ENCODE results near the gene VPS13D. TPM values are rescaled to one million over a fixed set of nuclear protein-coding genes. Genes with fewer than 3 reads are reported as not detected.

VPS13D gene
- total RNA-seq, 2 donors from 2014 or later = 54.0 to 63.3 TPM

DNA sequence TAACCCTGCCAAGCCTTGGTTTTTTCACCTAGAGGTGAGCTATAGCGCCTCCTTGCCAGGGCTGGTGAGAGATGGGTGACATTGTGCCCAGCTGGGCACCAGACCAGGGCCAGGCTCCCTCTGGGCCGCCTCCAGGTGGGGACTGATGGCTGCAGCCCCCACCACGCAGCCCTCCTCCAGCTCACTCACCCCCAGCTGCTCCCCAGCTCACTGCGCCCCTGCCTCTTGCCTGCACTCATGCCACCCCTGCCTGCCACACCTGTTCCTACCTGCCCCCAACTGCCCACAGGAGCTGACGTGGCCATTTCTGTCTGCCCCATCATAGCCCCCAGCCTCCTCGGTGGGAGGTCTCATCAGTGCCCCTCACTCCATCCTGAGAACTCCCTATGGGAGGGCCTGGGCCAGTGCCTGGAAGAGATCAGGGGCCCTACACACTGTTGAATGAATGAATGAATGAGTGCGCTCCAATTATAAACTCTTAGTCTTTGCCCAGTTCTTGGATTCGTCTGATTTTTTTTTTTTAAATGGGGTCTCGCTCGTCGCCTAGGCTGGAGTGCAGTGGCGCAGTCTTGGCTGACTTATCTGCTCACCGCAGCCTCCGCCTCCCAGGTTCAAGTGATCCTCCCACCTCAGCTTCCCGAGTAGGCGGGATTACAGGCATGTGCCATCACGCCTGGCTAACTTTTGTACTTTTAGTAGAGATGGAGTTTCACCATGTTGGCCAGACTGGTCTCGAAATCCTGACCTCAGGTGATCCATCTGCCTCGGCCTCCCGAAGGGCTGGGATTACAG, 26.4 kb upstream of the VPS13D start:
- ATAC-seq (no peak), DNase-seq (no peak)
- H3K4me1 ChIP-seq = no peaks in the 10 kb centered on the region
- TF ChIP-seq POLR2A (IDR thresholded peaks at IDR 0.05) = no peak
- TF ChIP-seq, protein P1, sequence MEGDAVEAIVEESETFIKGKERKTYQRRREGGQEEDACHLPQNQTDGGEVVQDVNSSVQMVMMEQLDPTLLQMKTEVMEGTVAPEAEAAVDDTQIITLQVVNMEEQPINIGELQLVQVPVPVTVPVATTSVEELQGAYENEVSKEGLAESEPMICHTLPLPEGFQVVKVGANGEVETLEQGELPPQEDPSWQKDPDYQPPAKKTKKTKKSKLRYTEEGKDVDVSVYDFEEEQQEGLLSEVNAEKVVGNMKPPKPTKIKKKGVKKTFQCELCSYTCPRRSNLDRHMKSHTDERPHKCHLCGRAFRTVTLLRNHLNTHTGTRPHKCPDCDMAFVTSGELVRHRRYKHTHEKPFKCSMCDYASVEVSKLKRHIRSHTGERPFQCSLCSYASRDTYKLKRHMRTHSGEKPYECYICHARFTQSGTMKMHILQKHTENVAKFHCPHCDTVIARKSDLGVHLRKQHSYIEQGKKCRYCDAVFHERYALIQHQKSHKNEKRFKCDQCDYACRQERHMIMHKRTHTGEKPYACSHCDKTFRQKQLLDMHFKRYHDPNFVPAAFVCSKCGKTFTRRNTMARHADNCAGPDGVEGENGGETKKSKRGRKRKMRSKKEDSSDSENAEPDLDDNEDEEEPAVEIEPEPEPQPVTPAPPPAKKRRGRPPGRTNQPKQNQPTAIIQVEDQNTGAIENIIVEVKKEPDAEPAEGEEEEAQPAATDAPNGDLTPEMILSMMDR (IDR thresholded peaks at IDR 0.05) = no peak
- H3K4me3 ChIP-seq = no peak overlapping the region
- H3K9me3 ChIP-seq = no peaks in the 10 kb centered on the region
- intact Hi-C loops (cut with DNase I) = loop anchor here (2.0 kb wide), 1 partner anchor 81 kb away; no protein-coding TSS in a partner anchor
- no peaks in the 10 kb centered on the region for H3K36me3 ChIP-seq (replicated peaks in 1 of 2; ENCODE audit: insufficient read depth in 1 of 2, low read depth in 2 of 2)
- H3K27me3 ChIP-seq = no peaks in the 10 kb centered on the region
- H3K27ac ChIP-seq = no peak overlapping the region
- WGBS, 2 donors = 82 to 83% methylated on average over 16 to 20 of the region's 20 CpGs

DNA sequence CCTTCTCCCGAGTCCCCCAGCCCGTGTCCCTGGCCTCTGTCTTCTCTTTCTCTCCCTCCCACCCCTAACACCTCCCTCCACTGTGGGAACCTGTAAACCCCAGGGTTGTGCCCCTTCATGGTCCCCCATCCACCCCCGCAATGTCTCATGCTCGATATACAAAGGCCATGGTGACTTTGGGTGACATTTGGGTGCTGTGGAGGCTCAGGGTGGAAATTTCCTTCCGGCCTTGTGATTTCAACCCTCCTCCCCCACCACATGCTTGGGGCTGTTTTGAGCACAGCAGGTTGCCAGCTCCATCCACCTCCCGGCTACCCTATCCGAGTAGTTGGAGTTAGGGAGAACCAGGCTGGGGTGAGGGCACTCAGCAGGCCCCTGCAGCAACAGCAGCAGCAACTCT, 25.7 kb upstream of the VPS13D start:
- 79 to 81% methylated on average over 7 of the region's 7 CpGs for WGBS, 2 donors
- no peak for ATAC-seq

DNA sequence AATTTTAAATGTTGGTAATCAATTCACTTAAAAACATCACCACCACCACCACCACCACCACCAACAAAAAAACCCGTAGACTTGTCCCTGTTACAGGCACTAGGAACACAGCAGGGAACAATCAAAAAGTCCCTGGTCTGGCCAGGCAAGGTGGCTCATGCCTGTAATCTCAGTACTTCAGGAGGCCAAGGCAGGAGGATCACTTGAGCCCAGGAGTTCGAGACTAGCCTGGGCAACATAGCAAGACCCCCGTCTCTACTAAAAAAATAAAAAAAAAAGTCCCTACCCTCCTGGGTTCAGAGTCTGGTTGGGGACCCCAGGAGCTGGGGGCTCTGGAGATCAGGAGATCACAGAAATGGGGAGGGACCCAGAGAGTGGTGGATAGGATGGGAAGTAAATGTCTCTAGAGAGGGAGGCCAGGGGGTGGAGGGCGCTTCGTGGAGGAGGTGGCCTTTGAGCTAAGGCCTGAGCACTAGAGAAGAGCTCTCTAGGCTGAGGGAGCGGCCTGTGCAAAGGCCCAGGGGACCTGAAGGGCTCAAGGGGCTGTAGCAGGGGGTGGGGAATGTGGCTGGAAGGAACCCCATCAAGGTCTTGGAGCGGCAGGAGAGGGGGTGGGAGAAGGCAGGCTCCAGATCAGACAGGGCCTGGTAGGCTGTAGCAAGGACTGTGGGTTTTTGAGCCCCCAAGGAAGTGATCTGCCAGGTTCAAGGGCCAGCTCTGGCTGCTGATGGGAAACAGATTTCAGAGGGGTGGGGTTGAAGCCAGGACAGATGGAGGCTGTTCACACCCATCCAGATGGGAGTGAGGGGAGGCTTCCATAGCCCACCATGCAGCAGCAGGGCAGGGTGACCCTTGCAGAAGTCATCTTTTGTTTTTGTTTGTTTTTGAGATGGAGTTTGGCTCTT, 24.8 kb upstream of the VPS13D start:
- no peak for ATAC-seq
- DNase-seq = no peak
- no peak for TF ChIP-seq POLR2A (IDR thresholded peaks at IDR 0.05)
- TF ChIP-seq, protein P1 (IDR thresholded peaks at IDR 0.05) = no peak
- Histone ChIP-seq H3K4me1 (no peaks in the 10 kb centered on the region), H3K9me3 (no peaks in the 10 kb centered on the region), H3K27me3 (no peaks in the 10 kb centered on the region), H3K27ac (no peak overlapping the region), H3K36me3 (replicated peaks in 1 of 2; ENCODE audit: insufficient read depth in 1 of 2, low read depth in 2 of 2) (no peaks in the 10 kb centered on the region), H3K4me3 (no peak overlapping the region)
- 56 to 64% methylated on average over 7 of the region's 7 CpGs for WGBS, 2 donors
- intact Hi-C loops (cut with DNase I) = loop anchor here (2.0 kb wide), 1 partner anchor 82 kb away; no protein-coding TSS in a partner anchor

More for the DNA sequence above, 25.7 kb upstream of the VPS13D start:
- Histone ChIP-seq H3K27ac (no peak overlapping the region), H3K4me1 (no peaks in the 10 kb centered on the region), H3K36me3 (replicated peaks in 1 of 2; ENCODE audit: insufficient read depth in 1 of 2, low read depth in 2 of 2) (no peaks in the 10 kb centered on the region), H3K4me3 (no peak overlapping the region), H3K27me3 (no peaks in the 10 kb centered on the region), H3K9me3 (no peaks in the 10 kb centered on the region)
- DNase-seq = no peak
- TF ChIP-seq, protein P1 (IDR thresholded peaks at IDR 0.05) = no peak
- TF ChIP-seq POLR2A (IDR thresholded peaks at IDR 0.05) = no peak
- intact Hi-C loops (cut with DNase I) = loop anchor here (2.0 kb wide), 1 partner anchor 81 kb away; no protein-coding TSS in a partner anchor

DNA sequence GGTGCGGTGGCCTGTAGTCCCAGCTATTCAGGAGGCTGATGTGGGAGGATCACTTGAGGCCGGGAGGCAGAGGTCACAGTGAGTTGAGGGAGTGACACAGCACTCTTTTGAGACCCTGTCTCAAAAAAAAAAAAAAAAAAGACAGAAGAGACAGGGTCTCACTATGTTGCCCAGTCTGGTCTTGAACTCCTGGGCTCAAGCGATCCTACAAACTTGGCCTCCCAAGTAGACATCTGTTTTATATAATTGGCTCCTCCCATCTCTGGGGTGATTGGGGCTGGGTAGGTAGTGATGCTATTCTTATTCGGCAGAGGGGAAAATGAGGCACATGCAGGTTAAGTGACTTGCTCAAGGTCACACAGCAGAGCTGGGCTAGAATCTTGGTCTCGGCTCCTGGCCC, 23.6 kb upstream of the VPS13D start:
- Histone ChIP-seq H3K27me3 (no peaks in the 10 kb centered on the region), H3K9me3 (no peaks in the 10 kb centered on the region), H3K4me3 (no peak overlapping the region), H3K27ac (no peak overlapping the region), H3K4me1 (no peaks in the 10 kb centered on the region), H3K36me3 (replicated peaks in 1 of 2; ENCODE audit: insufficient read depth in 1 of 2, low read depth in 2 of 2) (no peaks in the 10 kb centered on the region)
- intact Hi-C loops (cut with DNase I) = no loop called here
- 55 to 73% methylated on average over 4 to 5 of the region's 5 CpGs for WGBS, 2 donors
- no peak for ATAC-seq
- no peak for DNase-seq
- TF ChIP-seq, protein P1 (IDR thresholded peaks at IDR 0.05) = no peak
- TF ChIP-seq POLR2A (IDR thresholded peaks at IDR 0.05) = no peak

Data from body of pancreas (tissue), 4 donors.